ENCODE measurements around the gene ULK2.
A peak's percentile ranks its signal among the peaks of the same experiment; 100 is the strongest.
"Not testable (repeated sequence)": the region's sequence is repeated elsewhere in the genome, so short reads cannot be mapped to it uniquely, and the experiment has no call there.

ULK2 gene

GRCh38 chr17:19867329-19868078 lies at the start of gene ULK2:
TSS of gene ULK2 (minus strand) at chr17:19867936. CDS start at chr17:19867417, 519 bp downstream.
- Mint-ChIP-seq H3K4me3 (peak within 1 kb of the TSS; percentile 72), H3K4me1 (peaks cover 6% of the 10 kb centered on the region), H3K36me3 (ENCODE audit: insufficient read depth) (peaks cover 8% of the 10 kb centered on the region), H3K27me3 (no peaks in the 10 kb centered on the region), H3K27ac (ENCODE audit: low read depth) (peak within 1 kb of the TSS; percentile 46), H3K9me3 (no peaks in the 10 kb centered on the region)
- ATAC-seq (replicated peaks; ENCODE audit: extremely low read depth, poor library complexity, severe bottlenecking) (peak; percentile 76), DNase-seq (ENCODE audit: low spot score in 2 of 2) (peak; percentile 14 to 28)

GRCh38 chr17:19915245-19915978 lies 47.7 kb upstream of the ULK2 start:
- Mint-ChIP-seq H3K9me3 (no peaks in the 10 kb centered on the region), H3K36me3 (ENCODE audit: insufficient read depth) (peaks cover 57% of the 10 kb centered on the region), H3K27me3 (no peaks in the 10 kb centered on the region), H3K4me1 (peaks cover 9% of the 10 kb centered on the region), H3K27ac (ENCODE audit: low read depth) (peak overlapping the region; percentile 14), H3K4me3 (no peak overlapping the region)
- ATAC-seq (replicated peaks; ENCODE audit: extremely low read depth, poor library complexity, severe bottlenecking) (no peak), DNase-seq (ENCODE audit: low spot score in 2 of 2) (no peak)

- no peaks in the 10 kb centered on the region for H3K27me3 Mint-ChIP-seq
- peaks cover 5% of the 10 kb centered on the region for H3K4me1 Mint-ChIP-seq
- ATAC-seq (replicated peaks; ENCODE audit: extremely low read depth, poor library complexity, severe bottlenecking) = no peak
- H3K36me3 Mint-ChIP-seq (ENCODE audit: insufficient read depth) = peaks cover 72% of the 10 kb centered on the region
- DNase-seq (ENCODE audit: low spot score in 2 of 2) = no peak
- no peaks in the 10 kb centered on the region for H3K9me3 Mint-ChIP-seq
- no peak overlapping the region for H3K4me3 Mint-ChIP-seq
- no peak overlapping the region for H3K27ac Mint-ChIP-seq (ENCODE audit: low read depth)
Observed at GRCh38 chr17:19911033-19911432, 43.3 kb upstream of the ULK2 start.

DNA sequence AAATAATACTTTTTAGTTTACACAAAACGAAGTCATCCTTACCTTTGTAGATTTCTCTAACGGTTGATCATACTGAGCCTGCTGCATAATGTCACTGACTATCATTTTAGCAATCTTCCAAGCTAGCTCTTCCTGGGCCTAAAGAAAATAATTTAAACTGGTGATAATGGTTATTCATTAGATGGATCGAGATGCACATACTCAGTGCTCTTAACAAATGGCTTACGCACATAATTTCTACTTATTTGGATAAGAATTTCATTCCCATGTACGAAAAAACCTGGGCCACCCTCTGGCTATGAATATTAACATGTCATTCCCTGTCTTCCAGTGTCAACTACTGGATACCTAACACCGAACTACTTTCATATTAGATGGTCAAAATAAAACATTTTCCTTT lies 41.4 kb upstream of the ULK2 start:
- no peaks in the 10 kb centered on the region for H3K27me3 Mint-ChIP-seq
- H3K4me3 Mint-ChIP-seq = no peak overlapping the region
- no peaks in the 10 kb centered on the region for H3K9me3 Mint-ChIP-seq
- no peak for DNase-seq (ENCODE audit: low spot score in 2 of 2)
- H3K27ac Mint-ChIP-seq (ENCODE audit: low read depth) = no peak overlapping the region
- H3K4me1 Mint-ChIP-seq = no peaks in the 10 kb centered on the region
- peaks cover 77% of the 10 kb centered on the region for H3K36me3 Mint-ChIP-seq (ENCODE audit: insufficient read depth)
- no peak for ATAC-seq (replicated peaks; ENCODE audit: extremely low read depth, poor library complexity, severe bottlenecking)

DNA sequence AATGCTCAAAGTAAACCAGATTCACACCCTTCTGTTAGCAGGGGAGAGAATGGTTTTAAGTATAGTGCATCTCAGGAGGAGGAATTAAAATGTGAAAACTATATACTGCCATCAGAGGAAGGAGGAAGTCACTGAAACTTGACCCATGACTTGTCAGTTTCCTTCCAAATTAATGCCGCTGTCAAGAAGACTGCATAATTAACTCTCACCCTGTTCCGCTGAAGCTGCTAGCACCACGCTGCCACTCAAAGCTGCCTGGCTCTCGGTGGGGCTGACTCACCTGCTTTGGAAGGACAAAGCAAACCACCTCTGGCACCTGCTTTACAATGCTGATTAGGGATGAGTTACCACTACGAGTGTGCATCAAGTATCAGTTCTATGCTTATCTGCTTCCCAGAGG lies 37.8 kb upstream of the ULK2 start:
- no peak overlapping the region for H3K4me3 Mint-ChIP-seq
- H3K9me3 Mint-ChIP-seq = no peaks in the 10 kb centered on the region
- no peaks in the 10 kb centered on the region for H3K27me3 Mint-ChIP-seq
- no peaks in the 10 kb centered on the region for H3K4me1 Mint-ChIP-seq
- no peak for ATAC-seq (replicated peaks; ENCODE audit: extremely low read depth, poor library complexity, severe bottlenecking)
- no peak for DNase-seq (ENCODE audit: low spot score in 2 of 2)
- no peak overlapping the region for H3K27ac Mint-ChIP-seq (ENCODE audit: low read depth)
- peaks cover 59% of the 10 kb centered on the region for H3K36me3 Mint-ChIP-seq (ENCODE audit: insufficient read depth)

GRCh38 chr17:19904924-19905323 lies 37.2 kb upstream of the ULK2 start:
- DNase-seq (ENCODE audit: low spot score in 2 of 2) (no peak), ATAC-seq (replicated peaks; ENCODE audit: extremely low read depth, poor library complexity, severe bottlenecking) (no peak)
- Mint-ChIP-seq H3K27ac (ENCODE audit: low read depth) (no peak overlapping the region), H3K9me3 (no peaks in the 10 kb centered on the region), H3K27me3 (no peaks in the 10 kb centered on the region), H3K36me3 (ENCODE audit: insufficient read depth) (peaks cover 54% of the 10 kb centered on the region), H3K4me1 (no peaks in the 10 kb centered on the region), H3K4me3 (no peak overlapping the region)

GRCh38 chr17:19904412-19904811 lies 36.7 kb upstream of the ULK2 start:
- no peak overlapping the region for H3K27ac Mint-ChIP-seq (ENCODE audit: low read depth)
- no peaks in the 10 kb centered on the region for H3K27me3 Mint-ChIP-seq
- H3K4me3 Mint-ChIP-seq = no peak overlapping the region
- no peaks in the 10 kb centered on the region for H3K9me3 Mint-ChIP-seq
- ATAC-seq (replicated peaks; ENCODE audit: extremely low read depth, poor library complexity, severe bottlenecking) (no peak), DNase-seq (ENCODE audit: low spot score in 2 of 2) (no peak)
- peaks cover 50% of the 10 kb centered on the region for H3K36me3 Mint-ChIP-seq (ENCODE audit: insufficient read depth)
- H3K4me1 Mint-ChIP-seq = no peaks in the 10 kb centered on the region

- no peaks in the 10 kb centered on the region for H3K27me3 Mint-ChIP-seq
- H3K9me3 Mint-ChIP-seq = no peaks in the 10 kb centered on the region
- peaks cover 18% of the 10 kb centered on the region for H3K36me3 Mint-ChIP-seq (ENCODE audit: insufficient read depth)
- H3K4me1 Mint-ChIP-seq = peaks cover 8% of the 10 kb centered on the region
- DNase-seq (ENCODE audit: low spot score in 2 of 2) (no peak), ATAC-seq (replicated peaks; ENCODE audit: extremely low read depth, poor library complexity, severe bottlenecking) (no peak)
- H3K27ac Mint-ChIP-seq (ENCODE audit: low read depth) = no peak overlapping the region
- no peak overlapping the region for H3K4me3 Mint-ChIP-seq
Observed at GRCh38 chr17:19900809-19901208, 33.1 kb upstream of the ULK2 start.

- Mint-ChIP-seq H3K27me3 (no peaks in the 10 kb centered on the region), H3K4me1 (peaks cover 8% of the 10 kb centered on the region), H3K4me3 (no peak overlapping the region), H3K27ac (ENCODE audit: low read depth) (no peak overlapping the region), H3K9me3 (no peaks in the 10 kb centered on the region), H3K36me3 (ENCODE audit: insufficient read depth) (peaks cover 6% of the 10 kb centered on the region)
- ATAC-seq (replicated peaks; ENCODE audit: extremely low read depth, poor library complexity, severe bottlenecking) (no peak), DNase-seq (ENCODE audit: low spot score in 2 of 2) (no peak)
Observed at GRCh38 chr17:19897903-19898302, 30.2 kb upstream of the ULK2 start.

GRCh38 chr17:19897090-19897837 lies 29.5 kb upstream of the ULK2 start:
- Mint-ChIP-seq H3K27ac (ENCODE audit: low read depth) (peak overlapping the region; percentile 4), H3K4me1 (peaks cover 8% of the 10 kb centered on the region), H3K27me3 (no peaks in the 10 kb centered on the region)

DNA sequence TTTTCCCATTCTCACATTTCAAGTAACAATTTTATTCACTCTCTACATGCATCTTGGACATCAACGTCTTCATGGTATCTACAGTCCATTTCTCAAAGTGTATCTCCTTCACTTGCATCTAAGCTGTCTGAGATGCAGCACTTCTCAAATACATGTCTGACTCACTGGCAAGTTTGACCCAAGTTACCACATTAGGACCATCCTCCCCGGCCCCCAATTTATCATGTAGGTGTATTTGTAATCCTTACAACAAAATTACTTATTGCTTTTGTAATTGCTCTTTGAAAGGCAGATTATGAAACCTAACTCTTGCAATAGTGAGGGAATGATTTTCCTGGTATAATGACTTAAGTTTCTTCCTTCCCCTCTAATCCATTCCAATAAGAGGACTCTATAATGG lies 28.9 kb upstream of the ULK2 start:
- Mint-ChIP-seq H3K4me1 (peaks cover 8% of the 10 kb centered on the region), H3K4me3 (no peak overlapping the region), H3K27ac (ENCODE audit: low read depth) (peak overlapping the region; percentile 4), H3K27me3 (no peaks in the 10 kb centered on the region), H3K9me3 (no peaks in the 10 kb centered on the region), H3K36me3 (ENCODE audit: insufficient read depth) (peaks cover 4% of the 10 kb centered on the region)
- DNase-seq (ENCODE audit: low spot score in 2 of 2) = no peak
- no peak for ATAC-seq (replicated peaks; ENCODE audit: extremely low read depth, poor library complexity, severe bottlenecking)

More at GRCh38 chr17:19897090-19897837, 29.5 kb upstream of the ULK2 start:
- no peak for DNase-seq (ENCODE audit: low spot score in 2 of 2)
- Mint-ChIP-seq H3K36me3 (ENCODE audit: insufficient read depth) (peaks cover 6% of the 10 kb centered on the region), H3K9me3 (no peaks in the 10 kb centered on the region), H3K4me3 (no peak overlapping the region)
- no peak for ATAC-seq (replicated peaks; ENCODE audit: extremely low read depth, poor library complexity, severe bottlenecking)

DNA sequence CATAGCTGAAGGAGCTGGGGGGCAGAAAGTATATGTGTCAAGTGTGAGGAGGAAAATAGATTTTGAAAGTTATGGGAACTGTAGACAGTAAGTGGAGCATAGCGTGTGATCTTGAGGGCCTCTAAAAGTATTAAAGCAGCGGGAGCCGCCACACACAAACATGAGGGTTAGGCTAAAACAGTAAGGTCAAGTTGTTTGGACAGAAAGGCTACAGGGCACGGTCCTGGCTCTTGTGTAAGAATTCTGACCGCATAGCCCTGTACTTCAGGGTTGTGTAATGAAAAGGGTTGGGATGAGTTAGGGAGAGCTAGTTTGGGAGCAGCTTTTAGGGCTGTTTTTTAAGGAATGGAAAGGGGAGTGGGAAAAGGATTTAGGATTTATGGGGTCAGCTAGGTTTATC lies 22.8 kb upstream of the ULK2 start:
- H3K27ac Mint-ChIP-seq (ENCODE audit: low read depth); H3K4me3 Mint-ChIP-seq; H3K36me3 Mint-ChIP-seq (ENCODE audit: insufficient read depth); DNase-seq (ENCODE audit: low spot score in 2 of 2); H3K27me3 Mint-ChIP-seq; H3K4me1 Mint-ChIP-seq; ATAC-seq (replicated peaks; ENCODE audit: extremely low read depth, poor library complexity, severe bottlenecking); H3K9me3 Mint-ChIP-seq: not testable (repeated sequence)

All from central memory CD8-positive, alpha-beta T cell (primary cell).